ENCODE results near the gene PDK3.

The PDK3 gene

DNA sequence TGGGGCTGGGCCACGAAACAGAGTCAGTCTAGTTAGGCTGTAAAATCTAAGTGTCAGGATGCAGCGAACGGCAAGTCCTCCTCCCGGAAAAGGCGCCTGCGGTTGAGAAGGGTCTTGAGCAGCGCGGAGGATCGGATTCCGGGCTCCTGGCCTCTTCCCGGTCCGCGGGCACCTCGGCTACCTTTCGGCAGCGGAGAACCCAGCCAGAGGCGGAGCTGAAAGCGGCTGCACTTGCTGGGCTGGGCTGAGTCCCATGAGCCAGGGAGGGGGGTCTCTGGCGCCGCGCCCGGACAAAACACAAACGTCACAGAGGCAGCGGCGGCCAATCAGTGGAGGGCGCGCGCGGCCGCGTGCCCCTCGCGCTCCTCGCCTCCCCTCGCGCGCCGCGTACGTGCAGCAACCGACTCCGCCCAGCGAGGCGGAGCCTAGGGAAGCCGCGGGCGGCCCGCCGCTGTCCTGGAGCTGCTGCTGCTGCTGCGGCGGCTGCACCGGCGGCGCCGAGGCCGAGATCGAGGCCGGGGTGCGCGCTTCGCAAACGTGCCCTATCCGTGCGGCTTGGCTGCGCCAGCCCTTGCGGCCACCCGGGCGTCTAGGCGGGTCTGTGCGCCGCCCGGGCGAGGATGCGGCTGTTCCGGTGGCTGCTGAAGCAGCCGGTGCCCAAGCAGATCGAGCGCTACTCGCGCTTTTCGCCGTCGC, at the start of gene PDK3:
TSS of gene PDK3 (plus strand) at position 451 of the 696 bp plus-strand sequence. CDS start at position 621, 170 bp downstream.
- FAIRE-seq: no peak

DNA sequence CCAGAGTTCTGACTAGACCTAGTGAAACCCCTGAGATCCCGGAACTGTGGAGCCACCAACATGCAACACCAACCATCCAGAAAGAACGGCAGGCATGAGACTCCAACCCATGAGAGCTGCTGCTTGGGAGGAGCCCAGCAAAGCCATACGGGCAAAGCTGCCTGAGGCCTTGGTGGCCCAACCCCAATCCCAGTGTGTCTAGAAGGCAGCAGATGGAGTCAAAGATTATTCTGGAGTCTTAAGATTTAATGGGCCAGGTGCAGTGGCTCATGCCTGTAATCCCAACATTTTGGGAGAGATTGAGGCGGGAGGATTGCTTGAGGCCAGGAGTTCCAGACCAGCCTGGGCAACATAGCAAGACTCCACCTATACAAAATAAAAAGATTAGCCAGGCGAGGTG, 49.2 kb upstream of the PDK3 start:
- FAIRE-seq: no peak

DNA sequence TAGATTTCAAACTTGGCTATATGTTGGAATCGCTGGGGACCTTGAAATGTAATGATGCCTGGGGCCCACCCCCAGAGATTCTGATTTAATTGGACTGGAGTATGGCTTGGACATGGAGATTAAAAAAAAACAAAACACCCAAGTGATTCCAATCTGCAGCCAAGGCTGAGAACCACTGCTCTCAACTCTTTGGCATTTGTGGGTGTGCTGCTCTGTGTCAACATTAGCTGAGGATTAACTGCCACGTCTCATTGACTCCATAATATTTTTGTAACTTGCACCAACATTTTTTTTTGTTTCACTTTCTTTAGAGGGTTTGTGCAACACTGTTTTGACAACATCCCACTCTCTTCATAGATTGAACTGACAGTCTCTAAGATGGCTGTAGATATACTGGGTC, 41.1 kb upstream of the PDK3 start:
- FAIRE-seq: no peak

DNA sequence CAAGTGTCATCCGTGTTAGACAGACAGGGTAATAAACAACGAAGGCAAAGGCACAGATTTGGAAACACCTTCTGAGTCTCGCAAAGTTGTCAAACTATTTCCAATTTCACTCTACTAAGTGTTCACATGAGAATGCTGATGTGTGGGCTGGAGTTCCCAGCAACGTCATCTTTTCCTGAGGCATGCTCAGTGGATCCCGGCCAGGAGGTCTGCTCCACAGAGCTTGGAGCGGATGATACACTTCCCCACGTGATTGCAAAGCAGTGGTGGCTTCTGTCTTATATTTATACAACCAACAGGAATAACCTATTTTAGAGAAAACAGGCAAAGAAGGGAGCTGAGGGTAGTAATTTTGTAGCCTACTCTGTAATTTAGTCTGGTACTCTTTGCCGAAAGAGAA, 40.1 kb upstream of the PDK3 start:
- FAIRE-seq: no peak

DNA sequence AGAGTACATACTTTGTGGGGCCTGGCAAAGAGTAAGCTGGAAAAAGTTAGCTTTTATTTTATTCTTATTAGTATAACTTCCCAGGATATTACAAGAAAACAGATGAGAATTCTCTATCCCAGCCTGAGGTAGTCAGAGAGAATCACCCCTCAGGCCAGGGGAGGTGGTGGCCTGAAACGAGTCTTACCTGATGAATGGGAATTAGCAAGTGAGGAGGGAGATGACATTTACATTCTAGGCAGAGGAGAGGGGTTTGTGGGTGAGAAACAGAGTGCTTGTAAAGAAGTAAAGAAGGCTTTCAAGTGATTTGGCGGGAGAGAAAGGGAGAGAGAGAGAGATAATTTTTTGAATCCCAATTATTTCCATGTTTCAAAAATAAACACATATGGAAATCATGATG, 39.3 kb upstream of the PDK3 start:
- no peak for FAIRE-seq

DNA sequence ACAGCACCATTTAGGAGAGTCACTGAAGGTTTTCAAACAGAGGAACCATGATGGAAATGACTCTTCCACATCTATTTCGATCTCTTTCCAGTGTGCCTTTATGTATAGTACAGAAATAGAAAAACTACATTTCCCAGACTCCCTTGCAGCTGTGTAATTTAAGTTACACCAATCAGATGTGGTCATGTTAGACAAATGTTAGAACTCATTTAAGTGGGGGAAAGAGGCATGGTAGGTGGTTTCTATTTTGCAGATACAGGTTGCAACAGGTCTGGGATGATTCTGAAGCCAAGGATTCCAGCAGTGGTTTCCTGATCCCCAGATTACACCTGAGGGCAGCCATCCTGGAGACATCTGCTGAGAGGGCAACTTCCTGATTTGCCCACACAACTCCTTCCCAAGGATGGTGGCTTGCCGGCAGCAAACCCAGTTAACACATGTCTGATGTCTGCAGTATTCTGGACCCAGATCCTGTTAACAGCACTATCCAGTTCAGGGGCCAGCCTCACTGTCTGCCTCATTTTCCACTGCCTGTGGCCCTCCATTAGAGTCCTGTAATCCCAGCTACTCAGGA, 38.7 kb upstream of the PDK3 start:
- no peak for FAIRE-seq

DNA sequence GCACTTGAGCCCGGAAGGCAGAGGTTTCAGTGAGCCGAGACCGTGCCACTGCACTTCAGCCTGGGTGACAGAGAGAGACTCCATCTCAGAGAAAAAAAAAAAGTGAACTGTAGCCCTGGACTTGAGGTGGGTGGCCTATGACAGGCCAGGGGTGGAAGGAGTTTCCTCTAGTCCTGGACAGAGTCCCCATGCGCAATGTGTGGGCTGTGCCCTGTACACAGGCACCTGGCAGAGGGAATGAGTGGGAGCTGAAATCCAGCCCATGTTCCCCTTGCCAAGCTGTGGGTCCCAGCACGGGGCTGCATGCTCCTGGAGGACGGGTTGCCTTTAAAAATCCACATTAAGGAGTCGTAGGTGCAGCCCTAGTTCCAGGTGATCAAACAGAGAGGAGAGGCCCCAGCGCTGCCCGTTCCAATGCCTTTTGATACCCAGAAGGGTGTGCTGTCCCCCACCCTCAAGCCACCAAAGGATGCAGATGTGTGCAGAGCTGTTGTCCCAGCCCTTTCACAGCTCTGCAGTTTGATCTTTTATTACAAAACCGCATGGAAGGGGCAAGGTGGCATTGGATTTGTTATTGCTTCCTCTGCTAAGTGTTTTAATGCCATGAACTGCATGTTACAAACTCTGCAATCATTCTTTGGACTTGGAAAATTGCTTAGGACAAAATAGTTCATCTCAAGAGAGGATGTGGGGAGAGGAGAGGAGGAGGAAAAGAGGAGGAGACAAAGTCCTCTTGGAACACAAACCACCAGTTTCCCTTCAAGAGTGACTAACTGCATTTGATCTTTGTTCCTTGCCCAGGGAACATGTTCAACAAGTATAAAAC, 38.0 kb upstream of the PDK3 start:
- FAIRE-seq: no peak

DNA sequence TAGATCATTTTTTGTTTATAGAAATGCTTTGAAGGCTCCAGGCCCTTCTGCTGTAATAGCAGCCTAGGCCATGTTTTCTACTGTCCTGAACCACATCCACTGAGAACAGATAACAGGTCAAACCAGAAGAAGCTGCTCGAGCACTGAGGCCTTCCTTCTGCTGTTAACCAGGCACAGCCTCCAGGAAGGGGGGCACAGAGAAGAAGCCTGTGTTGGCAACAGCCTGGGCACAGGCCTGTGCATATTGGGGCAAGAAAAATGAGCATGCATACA, 37.4 kb upstream of the PDK3 start:
- no peak for FAIRE-seq

DNA sequence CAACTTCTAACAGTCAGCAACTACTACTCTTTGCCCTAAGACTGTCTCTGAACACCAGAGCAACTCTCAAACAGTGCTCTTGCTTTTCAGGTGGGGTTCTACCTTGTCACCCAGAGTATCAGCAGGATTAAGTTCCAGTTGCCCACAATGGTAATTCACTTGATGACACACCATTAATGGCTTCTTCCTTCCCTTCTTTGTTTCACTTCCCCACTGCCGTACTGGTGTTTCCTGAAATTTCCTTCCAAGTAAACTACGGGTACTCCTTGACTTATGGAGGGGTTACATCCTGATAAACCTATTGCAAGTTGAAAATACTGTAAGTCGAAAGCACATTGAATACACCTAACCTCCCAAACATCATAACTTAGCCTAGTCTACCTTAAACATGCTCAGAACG, 36.6 kb upstream of the PDK3 start:
- no peak for FAIRE-seq

DNA sequence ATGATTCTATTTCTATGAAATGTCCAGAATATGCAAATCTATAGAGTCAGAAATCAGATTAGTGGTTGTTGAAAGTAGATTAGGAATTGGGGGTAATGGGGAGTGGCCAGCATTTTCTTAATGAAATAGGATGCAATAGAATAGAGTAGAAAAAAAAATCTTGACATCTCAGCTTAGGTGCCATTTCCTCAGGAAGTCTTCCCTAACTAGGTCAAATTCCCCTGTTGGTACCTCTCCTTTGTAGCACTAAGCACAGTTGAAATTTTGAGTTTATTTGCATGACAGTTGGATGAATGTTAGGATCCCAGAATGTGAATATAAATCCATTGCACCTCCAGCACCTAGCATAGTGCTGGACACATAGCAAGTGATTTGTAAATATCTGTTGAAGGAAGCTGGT, 30.0 kb upstream of the PDK3 start:
- no peak for FAIRE-seq

DNA sequence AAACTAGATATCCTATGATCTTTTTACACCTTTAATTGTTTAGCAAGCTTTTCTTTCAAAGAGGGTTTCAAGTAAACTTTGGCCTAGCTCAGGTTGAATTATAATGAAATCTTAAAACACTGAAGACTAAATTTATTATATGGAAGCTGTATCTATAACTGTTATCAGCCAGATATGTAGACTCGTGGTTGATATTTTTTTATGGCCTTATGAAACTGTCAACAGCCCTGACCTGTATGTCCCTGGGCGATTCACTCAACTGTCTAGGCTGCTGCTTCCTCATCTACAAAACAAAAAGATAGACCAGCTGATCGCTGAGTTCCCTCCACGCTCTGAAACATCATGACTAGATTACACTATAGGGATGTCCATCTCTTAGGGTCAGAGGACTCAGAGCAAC, 21.2 kb upstream of the PDK3 start:
- FAIRE-seq: no peak

DNA sequence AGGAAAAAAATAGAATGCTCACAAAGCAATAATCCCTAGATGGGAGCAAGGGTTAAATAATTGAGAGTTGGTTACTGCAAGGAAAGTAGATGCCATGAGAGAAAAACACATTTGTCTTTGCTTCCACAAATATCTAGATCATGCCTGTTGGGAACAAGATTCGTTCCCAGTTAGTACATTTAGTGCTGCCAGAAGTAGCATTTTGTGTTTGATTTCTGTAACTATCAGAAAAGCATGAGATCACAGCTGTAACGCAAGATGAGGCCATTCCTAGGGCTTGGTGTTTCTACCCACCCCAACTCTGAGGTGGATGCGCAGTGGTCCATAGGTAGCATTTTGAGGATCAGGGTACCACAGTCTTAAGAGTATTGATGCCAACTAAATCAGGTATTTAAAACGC, 20.4 kb upstream of the PDK3 start:
- no peak for FAIRE-seq

DNA sequence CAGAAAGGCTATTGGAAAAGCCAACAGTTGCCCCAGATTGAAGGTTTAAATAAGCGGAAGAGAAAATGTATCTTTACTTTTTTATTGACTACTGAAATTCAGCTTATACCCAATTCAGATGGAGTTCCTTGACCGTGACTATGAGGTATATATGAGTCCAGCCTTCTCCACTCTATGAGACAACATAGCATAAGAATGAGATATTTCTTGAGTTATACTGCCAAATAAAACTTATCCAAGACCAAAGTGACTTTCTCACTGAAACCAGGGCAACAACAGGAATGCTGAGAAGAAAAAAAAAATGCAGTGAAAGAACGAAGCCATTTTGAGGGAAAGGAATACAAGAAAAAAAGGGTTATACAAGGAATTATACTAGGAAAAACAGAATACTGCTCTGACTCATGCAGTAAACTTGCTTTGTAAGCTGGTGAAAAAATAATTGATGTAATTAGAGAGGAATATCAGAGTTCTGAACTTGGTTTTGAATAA, 16.3 kb upstream of the PDK3 start:
- no peak for FAIRE-seq

DNA sequence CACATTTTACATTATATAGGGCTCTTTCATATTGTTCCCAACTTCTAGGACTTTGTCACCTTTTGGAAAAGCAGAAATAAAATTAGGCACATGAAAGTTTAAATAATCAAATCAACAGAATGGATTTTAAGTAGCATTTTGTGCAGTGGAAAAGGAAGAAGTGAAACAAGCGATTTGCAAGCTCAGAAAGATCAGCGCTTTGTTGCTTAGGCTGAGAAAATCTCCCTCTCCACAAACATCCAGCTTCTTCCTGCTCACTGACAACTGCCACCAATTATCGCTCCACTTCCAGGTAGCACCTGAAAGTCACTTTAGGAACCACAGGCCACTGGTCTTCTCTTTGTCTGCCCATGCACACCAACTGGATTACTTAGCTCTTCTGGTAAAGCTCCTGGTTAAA, 2.0 kb upstream of the PDK3 start:
- no peak for FAIRE-seq

DNA sequence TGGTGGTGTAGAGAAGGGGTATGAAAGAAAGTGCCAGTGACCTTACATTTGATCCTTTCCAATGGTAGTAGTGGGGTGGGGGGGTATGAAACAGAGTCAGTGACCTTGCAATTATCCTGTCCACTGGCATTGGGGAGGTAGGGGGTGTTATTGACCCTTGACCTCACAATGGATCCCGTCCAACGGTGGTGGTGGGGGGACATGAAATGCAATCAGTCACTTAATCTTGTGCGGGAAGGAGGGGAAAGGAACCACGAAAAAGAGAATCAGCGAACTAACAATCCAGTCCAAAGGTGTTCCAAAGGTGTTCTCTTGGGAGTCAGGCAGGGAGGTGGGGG, 619 bp upstream of the PDK3 start:
- FAIRE-seq: no peak

DNA sequence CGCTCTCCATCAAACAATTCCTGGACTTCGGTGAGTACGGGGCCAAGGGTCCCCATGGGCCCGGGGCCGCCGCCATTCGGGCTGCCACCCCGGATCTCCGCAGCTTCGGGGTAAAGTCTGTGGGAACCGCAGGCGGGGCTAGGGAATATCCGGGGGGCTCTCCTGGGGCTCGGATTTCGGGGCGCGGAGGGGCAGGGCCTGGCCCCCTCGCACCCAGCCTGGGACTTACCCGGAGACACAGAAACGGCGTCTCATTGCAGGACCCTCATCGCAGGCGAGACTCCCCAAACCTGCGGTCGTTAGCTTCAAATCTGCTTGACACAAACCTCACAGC, 413 bp downstream of the PDK3 start:
- no peak for FAIRE-seq

DNA sequence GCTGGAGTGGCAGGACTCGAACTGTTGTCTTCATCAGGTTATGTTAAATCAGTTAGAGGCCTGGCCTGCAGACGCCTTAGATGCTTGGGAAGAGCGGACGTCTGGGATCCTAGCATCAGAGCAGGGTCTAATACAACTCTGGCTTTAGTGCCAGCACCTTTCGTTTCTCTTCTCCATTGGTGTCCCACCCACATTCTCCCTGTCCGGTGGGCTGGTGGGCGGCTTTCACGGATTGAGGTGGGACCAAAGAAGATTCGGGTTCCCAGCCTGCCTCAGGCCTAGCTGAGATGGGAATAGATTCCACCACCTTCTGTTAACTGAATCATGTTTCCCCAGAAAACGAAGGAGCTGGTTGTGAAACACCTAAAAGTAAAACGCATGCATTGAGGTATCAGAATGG, 939 bp downstream of the PDK3 start:
- FAIRE-seq: no peak

DNA sequence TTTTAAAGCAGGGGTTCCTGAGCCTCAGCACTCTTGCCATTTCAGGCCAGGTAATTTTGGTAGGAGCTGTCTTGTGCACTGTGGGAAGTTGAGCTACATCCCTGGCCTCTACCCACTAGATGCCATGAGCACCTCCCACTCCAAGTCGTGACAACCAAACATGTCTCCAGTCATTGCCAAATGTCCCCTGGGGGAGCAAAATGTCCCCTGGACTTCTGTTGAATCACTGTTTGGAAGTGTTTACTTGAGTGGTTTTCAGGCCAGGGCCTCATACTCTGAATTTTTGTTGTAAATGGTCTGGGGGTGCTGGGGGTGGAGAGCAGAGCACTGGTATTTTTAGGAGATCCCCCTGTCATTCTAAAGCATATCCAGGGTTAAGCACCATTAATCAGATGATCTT, 3.2 kb downstream of the PDK3 start:
- no peak for FAIRE-seq

DNA sequence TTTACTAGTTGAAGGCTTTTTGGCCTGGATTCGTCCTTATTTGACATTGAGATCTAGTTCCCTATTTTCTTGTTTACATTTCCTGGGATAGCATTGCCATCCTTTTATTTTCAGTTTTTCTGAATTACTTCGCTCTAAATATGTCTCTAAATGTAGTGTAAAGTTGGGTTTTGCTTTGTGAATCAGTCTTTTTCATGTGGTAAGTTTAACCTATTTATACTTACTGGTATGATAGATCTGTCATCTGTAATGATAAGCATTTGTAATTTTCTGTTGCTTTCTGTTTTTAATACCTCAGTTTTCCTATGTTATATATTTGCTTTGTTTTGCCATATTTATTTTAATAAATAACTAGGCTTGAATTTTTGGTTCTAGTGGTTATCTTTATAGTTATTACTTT, 6.7 kb downstream of the PDK3 start:
- peak; percentile 17 for FAIRE-seq

DNA sequence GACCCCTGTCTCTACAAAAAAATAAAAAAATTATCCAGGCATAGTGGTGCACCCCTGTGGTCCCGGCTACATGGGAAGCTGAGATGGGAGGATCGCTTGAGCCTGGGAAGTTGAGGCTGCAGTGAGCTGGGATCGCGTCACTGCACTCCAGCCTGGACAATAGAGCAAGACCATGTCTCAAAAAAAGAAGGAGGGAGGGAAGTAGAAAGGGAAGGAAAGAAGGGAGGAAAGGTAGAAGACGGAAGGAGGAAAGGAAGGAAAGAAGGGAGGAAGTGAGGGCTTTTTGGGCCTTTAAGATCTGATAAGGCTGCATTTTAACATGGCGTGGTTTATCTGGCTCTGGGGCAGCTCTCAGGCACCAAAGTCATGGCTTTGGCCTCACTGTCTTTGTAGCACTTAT, 10.4 kb downstream of the PDK3 start:
- no peak for FAIRE-seq

DNA sequence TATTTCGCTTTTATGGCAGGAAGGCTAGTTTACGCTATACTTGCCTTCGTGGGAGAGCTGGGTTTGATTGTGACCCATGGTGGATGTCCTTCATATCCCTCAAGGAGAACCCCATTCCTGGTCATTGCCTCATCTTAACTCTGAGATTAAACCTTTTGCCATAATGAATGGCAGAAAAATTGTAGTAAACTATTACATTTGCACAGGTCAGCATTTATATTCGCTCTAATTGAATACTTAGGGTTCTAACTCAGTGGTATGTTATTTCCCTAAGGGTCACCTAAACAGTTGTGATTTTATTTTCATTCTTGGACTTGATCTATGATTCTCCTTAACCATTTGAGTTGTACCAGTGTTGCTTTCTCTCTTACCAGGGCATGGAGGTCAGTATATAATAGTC, 13.4 kb downstream of the PDK3 start:
- FAIRE-seq: no peak

DNA sequence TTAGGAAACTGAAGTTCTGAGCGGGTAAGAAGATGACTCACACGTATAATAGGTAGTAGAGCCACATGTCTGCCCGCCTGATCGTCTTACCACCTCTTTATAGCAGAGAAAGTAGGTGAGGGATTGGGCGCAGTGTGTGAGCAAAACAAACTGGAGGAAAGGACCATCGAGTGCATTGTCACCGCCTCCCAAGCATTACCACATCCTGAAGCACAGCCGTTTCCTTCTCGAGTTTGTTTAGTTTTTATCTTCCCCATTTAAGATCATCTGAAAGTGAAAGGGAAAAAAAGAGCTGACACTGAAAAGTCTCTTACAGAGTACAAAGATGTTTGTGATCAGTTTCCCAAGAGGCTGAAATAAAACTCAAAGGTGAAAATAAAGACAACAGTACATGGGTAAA, 14.8 kb downstream of the PDK3 start:
- FAIRE-seq: no peak

DNA sequence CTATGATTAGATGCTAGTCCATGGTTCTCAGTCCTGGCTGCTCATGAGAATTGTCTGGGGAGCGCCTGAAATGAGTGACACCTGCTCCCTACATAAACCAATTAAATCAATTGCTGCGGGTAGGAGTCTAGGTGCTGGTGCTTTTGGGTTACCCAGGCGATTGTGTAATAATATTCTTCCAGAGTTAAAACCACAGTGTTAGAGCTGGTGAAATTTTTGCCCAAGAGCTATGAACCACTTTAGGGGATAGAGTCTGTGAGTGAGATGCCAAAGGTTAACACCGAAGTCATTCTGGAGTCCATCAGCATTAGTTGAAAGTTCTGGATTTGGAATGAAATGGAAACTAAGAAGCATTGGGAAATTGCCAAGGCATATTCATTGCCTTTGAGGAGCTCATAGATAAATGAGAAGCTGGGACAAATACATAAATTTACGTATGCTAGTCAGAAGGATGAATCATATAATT, 15.3 kb downstream of the PDK3 start:
- no peak for FAIRE-seq

DNA sequence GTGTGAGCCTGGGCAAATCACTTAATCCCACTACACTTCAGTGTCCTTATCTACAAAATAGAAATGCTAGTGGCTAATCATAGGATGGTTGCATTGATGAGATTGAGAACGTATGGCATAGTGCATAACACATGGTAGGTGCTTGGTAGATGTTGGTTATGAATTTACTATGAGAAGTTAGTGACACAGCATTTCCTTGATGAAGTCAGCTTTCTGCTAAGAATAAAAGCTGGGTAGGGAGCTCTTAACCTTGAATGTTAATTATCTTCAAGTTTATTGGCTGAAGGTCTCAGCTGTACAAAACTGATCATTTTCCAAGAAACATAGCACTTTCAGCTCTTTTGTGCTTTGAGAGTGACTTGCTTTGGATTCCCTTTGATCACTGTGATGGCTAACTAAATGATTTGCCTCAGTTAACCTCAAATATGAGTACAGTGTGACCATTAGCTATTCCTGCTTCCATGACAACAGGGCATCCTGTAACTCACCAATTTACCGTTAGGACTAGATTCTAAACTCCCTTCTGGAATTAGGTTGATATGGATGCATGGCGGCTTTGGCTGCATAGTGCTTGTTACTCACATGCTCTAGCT, 17.8 kb downstream of the PDK3 start:
- no peak for FAIRE-seq

All from G401.6 (cell line).